HG03175 (cell line): ENCODE results near the gene ACSF3.

Experiments used
- ATAC-seq: cut with Tn5 transposase; IDR thresholded peaks from one replicate; pipeline ENCODE4 v1.9.1; 2021; ENCODE audit warnings: mild to moderate bottlenecking, moderate library complexity; ENCODE audit not compliant: unreplicated experiment

ACSF3 gene

GRCh38 chr16:89198417-89199240, 105.0 kb downstream of the ACSF3 start:
- no peak for ATAC-seq

DNA sequence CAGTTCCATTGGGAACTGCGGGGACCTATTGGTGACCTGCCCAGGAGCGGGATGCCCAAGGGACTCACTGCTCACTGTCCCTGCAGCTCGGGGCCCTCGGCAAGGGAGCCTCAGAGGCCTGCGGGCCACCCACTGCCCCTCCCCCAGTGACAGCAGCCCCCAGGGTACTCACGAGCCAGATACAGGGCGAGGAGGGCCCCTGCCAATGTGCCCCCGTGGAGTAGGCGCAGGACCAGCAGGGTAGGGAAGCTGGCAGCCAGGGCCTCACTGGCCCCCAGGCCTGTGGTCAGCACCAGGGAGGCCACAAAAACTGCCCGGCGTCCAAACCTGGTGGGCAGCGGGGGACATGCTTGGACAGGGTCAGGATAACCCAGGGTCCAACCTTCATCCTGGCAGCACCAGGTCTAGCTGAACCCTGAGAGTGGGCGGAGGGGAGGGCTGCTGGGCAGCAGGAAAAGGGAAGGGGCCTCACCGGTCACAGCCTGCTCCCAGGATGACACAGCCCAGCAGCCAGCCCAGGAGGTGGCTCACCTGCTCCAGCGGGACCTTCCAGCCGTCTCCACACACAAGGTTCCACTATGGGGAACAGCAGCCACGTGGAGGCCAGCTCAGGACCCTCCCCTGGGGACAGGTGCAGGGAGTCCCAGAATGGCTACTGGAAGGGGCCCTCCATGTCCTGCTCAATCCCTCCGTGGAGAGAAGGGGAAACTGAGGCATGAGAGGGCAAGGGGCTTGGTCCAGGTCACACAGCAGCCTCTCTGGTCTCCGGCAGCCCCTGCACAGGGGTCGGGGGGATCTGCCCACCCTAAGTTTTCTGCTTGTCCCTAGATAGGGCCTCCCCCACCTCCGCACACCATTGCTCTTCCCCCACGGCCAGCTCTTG, 105.8 kb downstream of the ACSF3 start:
- ATAC-seq: no peak

GRCh38 chr16:89200124-89200849, 106.6 kb downstream of the ACSF3 start, which contains the start of gene SLC22A31:
TSS of gene SLC22A31 (minus strand) at chr16:89200537. CDS start at chr16:89200501, 36 bp downstream.
- no peak for ATAC-seq

DNA sequence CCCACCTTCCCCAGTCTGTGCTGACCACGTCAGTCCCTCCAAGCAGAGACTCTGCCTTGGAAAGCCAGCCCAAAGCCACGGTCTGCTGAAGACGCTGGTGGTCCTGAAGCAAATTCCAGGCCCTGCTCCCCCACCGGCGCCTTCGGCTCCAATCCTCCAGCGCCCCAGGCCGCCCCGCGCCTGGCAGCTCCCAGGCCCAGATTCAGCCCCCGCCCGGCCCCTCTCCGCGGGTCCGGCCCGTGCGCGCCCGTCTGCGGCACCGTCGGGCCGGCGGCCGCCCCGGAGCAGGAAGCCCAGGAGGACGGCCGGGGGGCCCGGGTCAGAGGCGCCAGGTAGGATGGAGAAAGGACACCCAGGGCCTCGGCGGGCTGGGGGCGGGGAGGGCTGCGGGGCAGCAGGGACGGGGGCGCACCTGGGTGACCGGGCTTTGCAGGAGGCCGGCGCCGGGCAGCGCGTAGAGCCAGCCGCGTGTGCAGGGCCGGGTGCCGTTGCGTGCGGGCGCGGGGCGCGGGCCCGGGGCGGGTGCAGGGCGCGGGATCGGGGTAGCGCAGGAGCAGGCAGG, 107.3 kb downstream of the ACSF3 start:
- no peak for ATAC-seq

- ATAC-seq: no peak
Measured at GRCh38 chr16:89201439-89202377, 108.1 kb downstream of the ACSF3 start.

DNA sequence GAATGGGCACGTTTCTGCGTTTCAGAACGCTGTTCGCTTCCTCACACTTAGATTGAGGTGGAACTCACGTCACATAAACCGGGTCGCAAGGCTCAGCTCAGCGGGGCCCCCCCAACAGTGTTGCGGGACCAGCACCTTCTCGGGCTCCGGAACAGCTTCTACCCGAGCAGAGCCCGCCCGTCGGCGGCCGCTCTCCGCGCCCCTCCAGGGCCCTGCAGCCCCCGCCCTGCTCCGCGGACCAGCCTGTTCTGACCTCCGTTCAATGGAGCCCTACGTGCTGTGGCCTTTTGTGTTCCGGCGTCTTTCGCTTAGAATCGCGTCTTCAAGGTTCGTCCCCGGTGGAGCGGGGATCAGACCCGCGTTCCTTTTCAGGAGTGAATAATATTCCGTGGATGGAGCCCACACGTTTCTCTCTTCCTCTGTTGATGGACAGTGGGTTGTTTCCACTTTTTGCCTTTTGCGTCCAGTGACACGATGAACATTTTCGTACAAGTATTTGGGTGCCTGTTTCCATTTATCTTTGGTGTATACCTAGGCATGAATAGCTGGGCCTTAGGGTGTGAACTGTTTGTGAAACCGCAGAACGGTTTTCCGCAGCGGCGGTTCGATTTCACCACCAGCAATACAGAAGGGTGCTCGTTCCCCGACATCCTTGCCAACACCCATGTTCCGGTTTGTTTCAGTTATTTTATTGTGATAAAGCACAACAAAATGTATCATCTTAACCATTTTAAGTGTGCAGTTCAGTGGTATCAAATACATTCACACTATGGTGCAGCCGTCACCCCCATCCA, 109.0 kb downstream of the ACSF3 start:
- ATAC-seq: no peak
